ENCODE measurements around the gene AKAP13. TPM values are rescaled to one million over a fixed set of nuclear protein-coding genes. Genes with fewer than 3 reads are reported as not detected.

The AKAP13 gene
- total RNA-seq, 1 donor from 2014 or later: 112 TPM

DNA sequence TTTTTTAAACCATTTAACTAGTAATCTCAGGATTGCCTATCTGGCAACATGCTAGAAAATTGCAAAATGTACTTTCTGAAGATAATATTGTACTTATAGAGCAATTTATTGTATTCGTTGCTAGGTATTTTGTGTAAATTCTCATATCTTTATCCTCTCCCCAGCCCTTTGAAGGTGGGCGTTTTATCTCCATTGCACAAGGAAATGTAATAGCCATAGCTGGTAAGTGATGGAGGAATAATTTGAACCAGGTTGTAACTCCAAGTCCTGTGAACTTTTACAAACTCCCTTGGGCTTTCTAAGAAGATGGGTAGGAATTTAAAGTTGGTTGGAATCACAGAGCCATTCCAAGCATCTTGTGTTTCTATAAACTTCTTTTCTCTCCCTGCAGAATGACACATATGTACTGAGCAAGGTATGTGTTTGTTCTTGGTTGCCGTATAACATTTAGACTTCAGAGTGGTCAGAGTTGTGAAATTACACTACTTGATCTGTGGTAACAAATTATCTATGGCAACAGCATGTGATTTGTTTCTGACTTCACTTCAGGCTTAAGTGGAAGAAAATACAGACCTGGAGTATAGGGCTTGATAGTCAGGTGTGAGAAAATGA is 170.9 kb downstream of the AKAP13 start:
- no peak for DNase-seq (ENCODE audit: extremely low read depth, low read depth, low spot score)

DNA sequence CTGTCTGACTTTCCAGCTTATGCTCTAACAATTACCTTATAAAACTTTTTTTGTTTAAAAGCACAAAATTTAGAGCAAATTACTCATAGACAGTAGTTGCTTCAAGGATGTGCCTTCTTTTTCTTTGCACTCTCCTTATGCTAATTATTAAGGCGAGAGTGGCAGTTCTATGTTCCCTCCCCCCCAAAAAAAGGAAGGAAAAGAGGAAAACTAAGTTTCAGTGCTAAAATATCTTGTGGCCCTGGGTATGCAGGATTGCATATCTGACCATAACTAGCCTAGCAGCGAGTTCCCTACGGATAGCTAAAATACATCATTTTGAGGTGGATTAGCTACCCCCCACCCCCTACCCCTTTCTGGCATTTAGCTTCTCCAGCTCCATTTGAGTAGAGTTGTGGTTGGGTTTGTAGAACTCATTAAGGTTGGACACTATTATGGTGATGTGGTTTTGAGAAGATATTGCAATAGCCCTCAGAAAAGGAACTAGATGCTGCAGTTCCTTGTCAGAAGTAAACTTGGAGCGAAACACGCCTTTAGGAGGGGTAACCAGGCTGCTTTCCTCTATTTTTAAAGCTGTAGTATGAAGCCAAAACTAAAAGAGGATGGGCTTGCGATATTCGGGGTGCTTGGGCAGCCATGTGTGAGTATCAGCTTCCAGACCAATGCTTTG is 174.6 kb downstream of the AKAP13 start:
- DNase-seq (ENCODE audit: extremely low read depth, low read depth, low spot score): no peak

DNA sequence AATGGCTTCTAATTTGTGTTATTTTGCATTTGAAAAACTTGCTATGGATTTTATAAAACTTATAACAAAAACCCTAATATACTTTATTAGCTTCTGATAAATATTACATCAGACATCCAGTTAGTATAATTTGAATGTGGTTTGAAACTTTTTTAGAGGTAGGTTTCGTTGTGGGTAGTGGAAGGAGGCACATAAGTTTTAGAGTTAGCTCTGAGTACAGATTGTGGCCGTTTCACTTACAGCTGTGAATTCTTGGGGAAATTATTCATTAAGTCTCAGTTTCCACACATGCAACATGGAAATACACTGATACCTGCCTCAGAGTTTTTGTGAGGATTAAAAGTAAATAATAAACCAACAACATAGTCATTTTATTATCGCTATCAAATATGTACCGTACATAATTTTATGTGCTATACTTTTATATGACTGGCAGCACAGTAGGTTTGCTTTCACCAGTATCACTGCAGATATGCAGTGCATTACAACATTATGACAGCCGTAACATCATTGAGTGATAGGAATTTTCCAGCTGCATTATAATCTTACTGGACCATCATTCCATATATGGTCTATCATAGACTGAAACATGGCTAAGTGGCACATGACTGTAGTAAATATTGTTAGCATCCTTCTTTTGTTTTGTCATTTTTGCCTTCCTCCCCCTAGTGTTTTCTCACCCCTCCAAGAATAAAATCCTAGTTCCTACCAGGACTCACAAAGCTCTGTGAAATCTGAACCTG is 175.6 kb downstream of the AKAP13 start:
- DNase-seq (ENCODE audit: extremely low read depth, low read depth, low spot score): no peak

DNA sequence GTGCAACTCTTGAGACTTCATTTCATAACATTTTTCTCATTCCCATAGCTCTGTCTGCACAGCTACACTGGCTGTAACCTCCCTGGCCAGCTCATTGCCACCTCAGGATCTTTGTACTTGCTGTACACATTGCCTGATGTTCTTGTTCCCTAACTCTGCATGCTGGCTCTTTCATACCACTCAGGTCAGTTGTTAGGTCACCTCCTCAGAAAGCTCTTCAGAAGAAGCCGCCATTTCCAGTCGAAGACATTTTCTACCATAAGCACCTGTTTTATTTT is 176.2 kb downstream of the AKAP13 start:
- no peak for DNase-seq (ENCODE audit: extremely low read depth, low read depth, low spot score)

DNA sequence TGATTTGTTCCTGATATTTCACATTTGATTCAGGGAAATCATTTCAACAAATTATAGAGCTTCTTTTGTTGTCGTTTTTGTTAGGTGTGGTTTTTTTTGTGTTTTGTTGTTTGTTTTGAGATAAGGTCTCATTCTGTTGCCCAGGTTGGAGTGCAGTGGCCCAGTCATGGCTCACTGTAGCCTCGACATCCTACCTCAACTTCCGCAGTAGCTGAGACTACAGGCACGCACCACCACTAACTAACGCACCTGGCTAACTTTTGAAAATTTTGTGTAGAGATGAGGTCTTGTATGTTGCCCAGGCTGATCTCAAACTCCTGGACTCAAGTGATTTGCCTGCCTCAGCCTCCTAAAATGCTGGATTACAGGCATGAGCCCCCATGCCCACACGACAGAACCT is 177.0 kb downstream of the AKAP13 start:
- no peak for DNase-seq (ENCODE audit: extremely low read depth, low read depth, low spot score)

DNA sequence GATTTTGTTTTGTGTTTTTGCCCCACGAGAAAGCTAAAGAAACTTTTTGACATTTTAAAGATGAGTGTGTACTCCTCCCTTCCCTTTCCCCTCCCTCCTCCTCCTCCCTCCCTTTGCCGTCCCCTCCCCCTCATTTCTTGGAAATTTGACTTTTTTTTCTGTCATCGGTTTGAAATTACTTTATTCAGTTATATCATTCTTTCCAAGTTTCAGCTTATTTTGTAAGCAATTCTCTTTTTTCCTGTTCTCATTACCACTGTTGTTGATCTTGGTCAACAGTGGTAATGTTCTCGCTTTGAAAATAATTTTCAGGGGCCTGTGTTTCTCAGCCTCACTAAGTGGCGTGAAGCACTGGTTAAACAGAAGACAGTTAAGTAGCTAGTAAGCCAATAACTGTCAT is 178.4 kb downstream of the AKAP13 start:
- no peak for DNase-seq (ENCODE audit: extremely low read depth, low read depth, low spot score)

DNA sequence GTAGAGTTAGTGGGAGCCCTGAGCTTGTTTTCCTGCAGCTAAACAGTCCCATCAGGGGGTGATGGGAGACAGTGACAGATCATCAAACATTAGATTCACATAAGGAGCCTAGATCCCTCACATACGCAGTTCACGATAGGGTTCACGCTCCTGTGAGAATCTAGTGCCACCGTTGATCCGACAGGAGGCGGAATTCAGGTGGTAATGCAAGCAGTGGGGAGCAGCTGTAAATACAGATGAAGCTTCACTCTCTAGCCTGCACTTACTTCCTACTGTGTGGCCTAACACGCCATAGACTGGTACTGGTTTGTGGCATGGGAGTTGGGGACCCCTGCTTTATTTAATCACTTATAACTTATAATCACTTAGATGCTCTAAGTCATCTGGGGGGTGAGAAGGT is 179.1 kb downstream of the AKAP13 start:
- DNase-seq (ENCODE audit: extremely low read depth, low read depth, low spot score): no peak

DNA sequence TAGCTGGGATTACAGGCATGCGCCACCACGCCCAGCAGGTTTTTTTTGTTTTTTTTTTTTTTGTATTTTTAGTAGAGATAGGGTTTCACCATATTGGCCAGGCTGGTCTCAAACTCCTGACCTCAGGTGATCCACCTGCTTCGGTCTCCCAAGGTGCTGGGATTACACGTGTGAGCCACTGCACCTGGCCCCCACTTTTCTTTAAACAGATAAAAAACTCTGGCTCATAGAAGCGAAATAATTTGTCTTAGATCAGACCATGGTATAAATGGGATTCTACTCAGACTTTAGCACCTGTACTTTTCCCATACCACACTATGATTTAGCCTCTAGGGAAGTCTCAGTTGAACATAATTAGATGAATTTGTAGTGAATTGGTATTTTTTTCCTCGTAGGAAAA is 182.4 kb downstream of the AKAP13 start:
- DNase-seq (ENCODE audit: extremely low read depth, low read depth, low spot score): no peak

DNA sequence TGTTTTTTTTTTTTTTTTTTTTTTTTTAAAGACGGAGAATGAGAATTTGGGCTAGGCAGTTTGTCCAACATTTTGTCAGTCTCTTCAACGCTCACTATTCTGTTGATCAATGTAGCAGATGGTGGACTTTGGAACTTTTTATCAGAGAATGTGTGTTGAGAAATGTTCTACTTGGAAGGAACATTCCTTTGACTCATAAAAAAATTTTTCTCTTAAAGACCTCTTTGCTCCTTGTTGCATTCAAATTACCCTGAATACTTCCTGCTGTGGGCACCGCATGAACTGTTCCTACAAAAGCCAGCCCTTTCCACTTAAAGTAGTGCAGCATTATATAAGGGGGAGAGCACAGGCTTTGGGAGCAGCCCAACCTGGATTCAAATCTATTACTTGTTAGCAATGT is 182.9 kb downstream of the AKAP13 start:
- DNase-seq (ENCODE audit: extremely low read depth, low read depth, low spot score): no peak

DNA sequence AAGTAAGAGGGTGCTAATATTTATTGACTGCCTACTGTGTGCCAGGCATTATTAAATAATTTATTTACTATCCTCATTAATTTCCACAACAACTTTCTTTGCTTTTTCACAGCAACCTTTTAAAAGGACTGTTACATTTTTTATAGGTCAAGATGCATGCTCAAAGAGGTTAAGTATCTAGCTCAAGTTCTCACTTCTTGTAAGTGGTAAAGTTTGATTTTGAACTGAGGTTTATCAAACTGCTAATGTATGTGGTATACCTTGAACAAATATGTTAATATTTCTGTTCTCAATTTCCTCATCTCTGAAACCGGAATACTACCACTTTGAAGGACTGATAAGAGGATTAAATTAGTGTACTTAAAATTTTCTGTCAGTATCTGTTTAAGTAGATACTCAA is 183.3 kb downstream of the AKAP13 start:
- DNase-seq (ENCODE audit: extremely low read depth, low read depth, low spot score): no peak

DNA sequence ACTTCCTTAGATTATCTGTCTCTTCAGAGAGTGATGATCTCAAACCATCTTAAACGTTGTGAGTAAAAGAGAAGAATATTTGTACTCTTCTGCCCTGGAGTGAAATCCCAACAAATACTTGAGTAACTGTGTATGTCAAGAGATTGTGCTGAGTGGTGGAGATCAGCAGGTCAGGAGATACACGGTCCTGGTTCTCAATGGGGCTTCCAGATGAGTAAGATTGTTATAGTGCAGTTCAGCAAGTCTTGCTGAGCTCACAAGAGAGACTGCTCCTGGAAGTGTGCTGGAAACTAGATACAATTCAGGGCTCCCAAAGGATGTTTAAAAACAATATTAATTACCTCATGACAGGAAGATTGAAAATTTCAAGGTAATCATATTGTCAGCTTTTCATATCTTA is 184.3 kb downstream of the AKAP13 start:
- no peak for DNase-seq (ENCODE audit: extremely low read depth, low read depth, low spot score)

DNA sequence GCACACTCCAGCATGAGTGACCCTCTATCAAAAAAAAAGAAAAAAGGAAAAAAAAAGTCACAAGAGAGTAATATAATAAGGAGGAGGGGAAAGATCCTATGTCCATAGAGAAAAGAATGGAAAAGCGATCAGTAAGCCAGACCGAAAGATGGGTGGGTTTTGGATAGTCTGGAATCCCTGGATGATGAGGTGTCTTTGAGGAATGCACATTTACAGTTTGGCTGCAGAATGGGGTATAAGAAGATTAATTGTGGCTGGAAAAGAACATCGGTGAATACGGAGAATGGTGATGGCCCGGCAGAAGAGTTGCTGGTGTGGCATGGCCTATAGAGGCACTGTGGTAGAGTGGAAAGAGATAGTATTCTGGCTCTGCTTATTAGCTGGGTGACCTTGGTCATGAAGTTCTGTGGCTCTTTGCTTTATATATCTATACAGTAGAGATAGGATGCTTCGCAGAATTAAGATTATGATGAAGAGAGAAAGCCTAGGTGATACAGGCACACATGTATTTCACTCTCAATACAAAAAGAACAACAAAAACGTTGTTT is 187.9 kb downstream of the AKAP13 start:
- no peak for DNase-seq (ENCODE audit: extremely low read depth, low read depth, low spot score)

DNA sequence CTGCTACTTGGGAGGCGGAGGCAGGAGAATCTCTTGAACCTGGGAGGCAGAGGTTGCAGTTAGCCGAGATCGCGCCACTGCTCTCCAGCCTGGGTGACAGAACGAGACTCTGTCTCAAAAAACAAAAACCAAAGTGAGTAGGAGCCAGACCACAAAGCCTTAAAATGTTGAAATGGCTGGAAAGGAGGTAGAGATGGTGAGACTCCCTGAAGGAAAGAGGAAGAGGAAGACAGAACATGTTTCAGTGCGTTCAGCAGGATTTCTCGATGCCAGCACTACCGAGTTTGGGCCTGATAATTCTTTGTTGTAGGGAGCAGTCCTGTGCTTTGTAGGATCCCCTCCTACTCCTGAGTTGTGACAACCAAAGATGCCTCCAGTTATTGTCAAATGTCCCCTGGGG is 189.9 kb downstream of the AKAP13 start:
- DNase-seq (ENCODE audit: extremely low read depth, low read depth, low spot score): no peak

DNA sequence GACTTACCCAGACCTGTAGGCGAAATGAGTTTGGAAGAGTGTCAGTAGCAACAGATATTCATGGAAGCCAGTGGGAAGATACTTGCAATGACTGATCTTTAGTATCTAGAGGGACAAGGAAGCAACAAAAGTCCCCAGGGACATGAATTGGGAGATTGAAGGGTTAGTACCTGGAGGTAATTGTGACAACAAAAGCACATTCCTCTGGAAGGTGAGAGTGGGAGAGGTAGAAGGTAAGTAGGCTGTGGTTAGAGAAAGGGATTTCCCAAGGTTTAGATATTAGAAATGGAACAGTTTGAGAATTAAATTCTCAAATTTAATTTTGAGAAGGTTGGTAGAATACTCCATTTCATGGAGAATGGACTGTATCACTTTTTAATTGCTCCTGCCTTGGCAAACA is 191.4 kb downstream of the AKAP13 start:
- no peak for DNase-seq (ENCODE audit: extremely low read depth, low read depth, low spot score)

DNA sequence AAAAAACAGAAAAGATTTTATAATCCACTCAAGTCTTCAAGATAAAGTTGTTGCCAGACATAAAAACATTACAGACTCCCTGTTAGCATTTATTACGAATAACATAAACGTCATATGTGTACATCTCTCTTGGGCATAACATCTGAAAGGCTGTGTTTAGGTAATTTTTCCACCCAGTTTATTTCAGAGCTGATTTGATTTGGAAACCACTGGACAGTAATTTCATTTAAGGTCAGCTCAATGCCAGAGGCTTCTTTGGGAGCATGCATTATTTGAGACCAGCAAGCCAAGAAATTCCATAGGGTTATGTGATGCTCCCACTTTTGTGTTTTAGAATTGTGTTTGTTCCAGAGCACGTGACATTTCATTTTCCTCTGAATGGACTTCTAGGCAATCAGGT is 196.0 kb downstream of the AKAP13 start:
- DNase-seq (ENCODE audit: extremely low read depth, low read depth, low spot score): no peak

DNA sequence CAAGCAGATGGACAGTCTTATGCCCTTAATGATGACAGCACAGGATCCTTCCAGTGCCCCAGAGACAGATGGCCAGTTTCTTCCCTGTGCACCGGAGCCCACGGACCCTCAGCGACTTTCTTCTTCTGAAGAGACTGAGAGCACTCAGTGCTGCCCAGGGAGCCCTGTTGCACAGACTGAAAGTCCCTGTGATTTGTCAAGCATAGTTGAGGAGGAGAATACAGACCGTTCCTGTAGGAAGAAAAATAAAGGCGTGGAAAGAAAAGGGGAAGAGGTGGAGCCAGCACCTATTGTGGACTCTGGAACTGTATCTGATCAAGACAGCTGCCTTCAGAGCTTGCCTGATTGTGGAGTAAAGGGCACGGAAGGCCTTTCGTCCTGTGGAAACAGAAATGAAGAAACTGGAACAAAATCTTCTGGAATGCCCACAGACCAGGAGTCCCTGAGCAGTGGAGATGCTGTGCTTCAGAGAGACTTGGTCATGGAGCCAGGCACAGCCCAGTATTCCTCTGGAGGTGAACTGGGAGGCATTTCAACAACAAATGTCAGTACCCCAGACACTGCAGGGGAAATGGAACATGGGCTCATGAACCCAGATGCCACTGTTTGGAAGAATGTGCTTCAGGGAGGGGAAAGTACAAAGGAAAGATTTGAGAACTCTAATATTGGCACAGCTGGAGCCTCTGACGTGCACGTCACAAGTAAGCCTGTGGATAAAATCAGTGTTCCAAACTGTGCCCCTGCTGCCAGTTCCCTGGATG is 198.7 kb downstream of the AKAP13 start:
- no peak for DNase-seq (ENCODE audit: extremely low read depth, low read depth, low spot score)

DNA sequence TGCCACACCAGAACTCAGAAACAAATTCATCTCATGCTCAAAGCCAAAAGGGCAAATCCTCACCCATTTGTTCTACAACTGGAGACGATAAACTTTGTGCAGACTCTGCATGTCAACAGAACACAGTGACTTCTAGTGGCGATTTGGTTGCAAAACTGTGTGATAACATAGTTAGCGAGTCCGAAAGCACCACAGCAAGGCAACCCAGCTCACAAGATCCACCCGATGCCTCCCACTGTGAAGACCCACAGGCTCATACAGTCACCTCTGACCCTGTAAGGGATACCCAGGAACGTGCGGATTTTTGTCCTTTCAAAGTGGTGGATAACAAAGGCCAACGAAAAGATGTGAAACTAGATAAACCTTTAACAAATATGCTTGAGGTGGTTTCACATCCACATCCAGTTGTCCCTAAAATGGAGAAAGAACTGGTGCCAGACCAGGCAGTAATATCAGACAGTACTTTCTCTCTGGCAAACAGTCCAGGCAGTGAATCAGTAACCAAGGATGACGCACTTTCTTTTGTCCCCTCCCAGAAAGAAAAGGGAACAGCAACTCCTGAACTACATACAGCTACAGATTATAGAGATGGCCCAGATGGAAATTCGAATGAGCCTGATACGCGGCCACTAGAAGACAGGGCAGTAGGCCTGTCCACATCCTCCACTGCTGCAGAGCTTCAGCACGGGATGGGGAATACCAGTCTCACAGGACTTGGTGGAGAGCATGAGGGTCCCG is 199.7 kb downstream of the AKAP13 start:
- DNase-seq (ENCODE audit: extremely low read depth, low read depth, low spot score): no peak

DNA sequence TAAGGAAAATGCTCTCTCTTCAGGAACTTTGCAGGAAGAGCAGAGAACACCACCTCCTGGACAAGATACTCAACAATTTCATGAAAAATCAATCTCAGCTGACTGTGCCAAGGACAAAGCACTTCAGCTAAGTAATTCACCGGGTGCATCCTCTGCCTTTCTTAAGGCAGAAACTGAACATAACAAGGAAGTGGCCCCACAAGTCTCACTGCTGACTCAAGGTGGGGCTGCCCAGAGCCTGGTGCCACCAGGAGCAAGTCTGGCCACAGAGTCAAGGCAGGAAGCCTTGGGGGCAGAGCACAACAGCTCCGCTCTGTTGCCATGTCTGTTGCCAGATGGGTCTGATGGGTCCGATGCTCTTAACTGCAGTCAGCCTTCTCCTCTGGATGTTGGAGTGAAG is 200.5 kb downstream of the AKAP13 start:
- DNase-seq (ENCODE audit: extremely low read depth, low read depth, low spot score): no peak

DNA sequence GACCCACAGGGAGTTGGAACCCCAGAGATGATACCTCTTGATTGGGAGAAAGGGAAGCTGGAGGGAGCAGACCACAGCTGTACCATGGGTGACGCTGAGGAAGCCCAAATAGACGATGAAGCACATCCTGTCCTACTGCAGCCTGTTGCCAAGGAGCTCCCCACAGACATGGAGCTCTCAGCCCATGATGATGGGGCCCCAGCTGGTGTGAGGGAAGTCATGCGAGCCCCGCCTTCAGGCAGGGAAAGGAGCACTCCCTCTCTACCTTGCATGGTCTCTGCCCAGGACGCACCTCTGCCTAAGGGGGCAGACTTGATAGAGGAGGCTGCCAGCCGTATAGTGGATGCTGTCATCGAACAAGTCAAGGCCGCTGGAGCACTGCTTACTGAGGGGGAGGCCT is 201.1 kb downstream of the AKAP13 start:
- DNase-seq (ENCODE audit: extremely low read depth, low read depth, low spot score): no peak

DNA sequence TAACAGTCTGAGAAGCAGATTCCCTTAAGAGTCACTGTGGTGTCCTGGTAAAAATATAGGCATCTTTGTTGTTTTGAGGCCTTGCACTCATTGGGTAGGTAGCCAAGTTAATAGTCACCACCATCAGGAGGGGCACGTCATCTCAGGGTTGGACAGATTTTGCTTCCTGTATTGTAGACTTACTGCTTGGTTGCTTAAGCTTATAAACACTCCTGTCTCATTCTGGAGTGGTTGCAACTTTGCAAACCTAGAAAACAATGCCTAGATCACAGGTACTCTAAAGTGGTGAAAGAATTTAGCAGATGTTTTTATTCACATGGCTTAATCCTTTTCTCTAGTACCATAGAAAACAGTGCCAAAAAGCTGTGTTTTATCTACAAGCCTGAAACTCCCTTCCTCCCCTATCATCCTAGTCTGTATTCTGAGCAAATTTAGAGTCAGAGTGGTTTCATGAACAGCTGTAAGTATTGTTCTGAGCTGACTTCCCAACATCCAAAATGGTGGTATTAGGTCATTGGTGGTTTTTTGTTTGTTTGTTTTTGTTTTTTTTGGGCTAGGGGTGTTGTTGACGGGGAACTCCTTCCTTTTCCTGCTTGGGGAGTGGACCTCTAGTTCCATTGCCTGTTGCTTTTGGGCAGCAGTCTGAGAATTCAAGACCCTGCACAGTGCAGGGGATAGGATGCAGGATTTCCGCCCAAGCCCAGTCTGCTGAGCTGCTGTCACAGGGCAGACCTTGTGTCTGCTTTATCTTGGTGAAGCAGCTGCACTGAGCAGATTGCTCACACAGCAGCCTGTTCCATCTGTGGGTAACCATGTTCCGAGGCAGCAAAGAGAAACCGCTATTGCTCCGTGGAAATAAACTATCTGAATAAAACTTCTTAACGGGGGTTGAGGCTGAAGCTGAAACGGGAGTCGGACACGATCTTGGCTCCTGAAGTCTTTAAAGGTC is 202.0 kb downstream of the AKAP13 start:
- no peak for DNase-seq (ENCODE audit: extremely low read depth, low read depth, low spot score)
